Panc1 (cell line): Measurements from ENCODE around the gene TMOD4. TPM values are rescaled to one million over a fixed set of nuclear protein-coding genes. Genes with fewer than 3 reads are reported as not detected.
A peak's percentile ranks its signal among the peaks of the same experiment; 100 is the strongest.

ENCODE experiments used
- ATAC-seq: fragments of 200-7000 bp; cut with Tn5 transposase; 2 replicates; pipeline ENCODE4 v1.9.1; 2020; ENCODE audit warnings: mild to moderate bottlenecking, moderate library complexity
- BruUV-seq: library from RNA; stranded (reverse); fragments of 400-500 nt; replicated peaks from 2 replicates; lab custom pipeline; 2021; lab: Mats Ljungman, UMichigan
- CTCF ChIA-PET: fragments of 300-600 bp; sonication (Branson Sonifier 250); formaldehyde crosslinking; loops from one replicate; lab custom pipeline; 2022; ENCODE audit warnings: antibody characterized with exemption; lab: Charles Lee
- POLR2A ChIA-PET: fragments of 300-600 bp; sonication (Branson Sonifier 250); formaldehyde crosslinking; loops from one replicate; lab custom pipeline; 2022; ENCODE audit warnings: antibody characterized with exemption; lab: Charles Lee
- DNase-seq: peaks from one replicate; pipeline ENCODE4 v3.0.0-alpha.2; 2010; ENCODE audit warnings: low read depth, low spot score
- H3K27ac ChIP-seq: 2 replicates; pipeline ENCODE4 v1.5.1; 2011; ENCODE audit warnings: mild to moderate bottlenecking, low read length, inconsistent platforms
- H3K27me3 ChIP-seq: fragments of 200-500 bp; sonication (Bioruptor generic); 2 replicates; pipeline ENCODE4 v1.6.0; 2014; ENCODE audit warnings: low read length, inconsistent platforms; ENCODE audit not compliant: control insufficient read depth, insufficient read depth
- H3K36me3 ChIP-seq: fragments of 200-500 bp; sonication (Bioruptor generic); 2 replicates; pipeline ENCODE4 v1.5.1; 2014; ENCODE audit warnings: inconsistent platforms, mild to moderate bottlenecking, low read length, moderate library complexity; ENCODE audit not compliant: control insufficient read depth, insufficient read depth
- H3K4me1 ChIP-seq: 2 replicates; pipeline ENCODE4 v1.5.1; 2011; ENCODE audit warnings: inconsistent platforms, mild to moderate bottlenecking, low read length, moderate library complexity; ENCODE audit not compliant: control insufficient read depth, insufficient read depth
- H3K4me3 ChIP-seq, 2 experiments: 2 replicates each; pipeline ENCODE4 v1.5.1; 2011 to 2012; ENCODE audit warnings: low read depth in 2 of 2, low read length in 2 of 2, mild to moderate bottlenecking in 2 of 2, inconsistent platforms in 1 of 2, moderate library complexity in 1 of 2
- H3K9me3 ChIP-seq: fragments of 200-500 bp; sonication (Bioruptor generic); 2 replicates; pipeline ENCODE4 v1.5.1; 2014; ENCODE audit warnings: low read depth, mild to moderate bottlenecking, inconsistent platforms, low read length, moderate library complexity; ENCODE audit not compliant: control insufficient read depth, insufficient read depth
- POLR2AphosphoS5 ChIP-seq: IDR thresholded peaks from 2 replicates; pipeline ENCODE4 v1.6.1; 2012; ENCODE audit warnings: mild to moderate bottlenecking, low read depth, low read length, moderate library complexity
- SIN3A ChIP-seq: IDR thresholded peaks from 2 replicates; pipeline ENCODE4 v1.6.1; 2012; ENCODE audit warnings: low read depth, mild to moderate bottlenecking, low read length, moderate library complexity, borderline replicate concordance; ENCODE audit not compliant: insufficient read depth
- TCF7L2 ChIP-seq: IDR thresholded peaks from 2 replicates; pipeline ENCODE4 v1.6.1; 2011; ENCODE audit warnings: mild to moderate bottlenecking, low read depth, low read length, inconsistent platforms
- in situ Hi-C: cut with HindIII; loops from 2 replicates; pipeline ENCODE4 v1.10.0; 2016; ENCODE audit warnings: low sequenced_read_pairs, low pct_unique_long_range_greater_than_20kb
- intact Hi-C: fragments of 100-400 bp; cut with micrococcal nuclease; formaldehyde crosslinking; loops from one replicate; pipeline ENCODE4 v1.10.0; 2022; ENCODE audit not compliant: unreplicated experiment
- total RNA-seq: library from RNA; stranded (reverse); gene quantifications from one replicate; pipeline ENCODE4 v1.2.1, GENCODE V29; 2021; ENCODE audit not compliant: unreplicated experiment
- TF ChIP-seq, protein P1 (sequence below), 2 experiments: IDR thresholded peaks; 2 replicates each; pipeline ENCODE4 v1.6.1; 2011 to 2012; ENCODE audit warnings: low read depth in 2 of 2, control low read depth in 1 of 2, low read length in 1 of 2, mild to moderate bottlenecking in 1 of 2, moderate library complexity in 1 of 2; ENCODE audit not compliant: insufficient read depth in 1 of 2
- TF ChIP-seq, protein P2 (sequence below): fragments of 450-650 bp; IDR thresholded peaks from 2 replicates; pipeline ENCODE4 v1.5.1; 2017; ENCODE audit warnings: mild to moderate bottlenecking

The TMOD4 gene
- total RNA-seq, 1 experiment from 2014 or later = 0.80 TPM

DNA sequence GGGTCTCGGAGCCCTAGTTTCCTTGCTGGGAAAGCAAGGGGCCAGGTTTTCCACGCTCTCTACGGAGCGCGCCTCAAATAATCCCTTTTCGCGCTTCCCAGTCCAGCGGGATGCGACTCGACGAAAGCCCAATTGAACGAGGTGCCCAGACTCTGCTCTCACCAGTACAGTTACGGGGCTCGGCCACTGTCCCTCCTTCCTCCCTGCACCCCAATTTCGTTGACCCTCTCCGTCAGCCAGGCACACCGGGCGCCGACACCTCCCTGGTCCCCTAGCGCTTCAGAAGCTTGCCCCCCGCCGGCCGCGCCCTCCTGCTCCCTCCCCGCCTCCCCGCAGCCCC lies 29.7 kb downstream of the TMOD4 start:
- DNase-seq (no peak), ATAC-seq (peak; percentile 7)
- ChIA-PET CTCF (no interaction called here), POLR2A (no interaction called here)
- TF ChIP-seq, protein P1, sequence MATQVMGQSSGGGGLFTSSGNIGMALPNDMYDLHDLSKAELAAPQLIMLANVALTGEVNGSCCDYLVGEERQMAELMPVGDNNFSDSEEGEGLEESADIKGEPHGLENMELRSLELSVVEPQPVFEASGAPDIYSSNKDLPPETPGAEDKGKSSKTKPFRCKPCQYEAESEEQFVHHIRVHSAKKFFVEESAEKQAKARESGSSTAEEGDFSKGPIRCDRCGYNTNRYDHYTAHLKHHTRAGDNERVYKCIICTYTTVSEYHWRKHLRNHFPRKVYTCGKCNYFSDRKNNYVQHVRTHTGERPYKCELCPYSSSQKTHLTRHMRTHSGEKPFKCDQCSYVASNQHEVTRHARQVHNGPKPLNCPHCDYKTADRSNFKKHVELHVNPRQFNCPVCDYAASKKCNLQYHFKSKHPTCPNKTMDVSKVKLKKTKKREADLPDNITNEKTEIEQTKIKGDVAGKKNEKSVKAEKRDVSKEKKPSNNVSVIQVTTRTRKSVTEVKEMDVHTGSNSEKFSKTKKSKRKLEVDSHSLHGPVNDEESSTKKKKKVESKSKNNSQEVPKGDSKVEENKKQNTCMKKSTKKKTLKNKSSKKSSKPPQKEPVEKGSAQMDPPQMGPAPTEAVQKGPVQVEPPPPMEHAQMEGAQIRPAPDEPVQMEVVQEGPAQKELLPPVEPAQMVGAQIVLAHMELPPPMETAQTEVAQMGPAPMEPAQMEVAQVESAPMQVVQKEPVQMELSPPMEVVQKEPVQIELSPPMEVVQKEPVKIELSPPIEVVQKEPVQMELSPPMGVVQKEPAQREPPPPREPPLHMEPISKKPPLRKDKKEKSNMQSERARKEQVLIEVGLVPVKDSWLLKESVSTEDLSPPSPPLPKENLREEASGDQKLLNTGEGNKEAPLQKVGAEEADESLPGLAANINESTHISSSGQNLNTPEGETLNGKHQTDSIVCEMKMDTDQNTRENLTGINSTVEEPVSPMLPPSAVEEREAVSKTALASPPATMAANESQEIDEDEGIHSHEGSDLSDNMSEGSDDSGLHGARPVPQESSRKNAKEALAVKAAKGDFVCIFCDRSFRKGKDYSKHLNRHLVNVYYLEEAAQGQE (IDR thresholded peaks at IDR 0.05; ENCODE audit: insufficient read depth in 1 of 2, low read depth in 2 of 2, low read length in 1 of 2) = no peak
- TF ChIP-seq TCF7L2 (no peak), POLR2AphosphoS5 (no peak), SIN3A (no peak)
- TF ChIP-seq, protein P2, sequence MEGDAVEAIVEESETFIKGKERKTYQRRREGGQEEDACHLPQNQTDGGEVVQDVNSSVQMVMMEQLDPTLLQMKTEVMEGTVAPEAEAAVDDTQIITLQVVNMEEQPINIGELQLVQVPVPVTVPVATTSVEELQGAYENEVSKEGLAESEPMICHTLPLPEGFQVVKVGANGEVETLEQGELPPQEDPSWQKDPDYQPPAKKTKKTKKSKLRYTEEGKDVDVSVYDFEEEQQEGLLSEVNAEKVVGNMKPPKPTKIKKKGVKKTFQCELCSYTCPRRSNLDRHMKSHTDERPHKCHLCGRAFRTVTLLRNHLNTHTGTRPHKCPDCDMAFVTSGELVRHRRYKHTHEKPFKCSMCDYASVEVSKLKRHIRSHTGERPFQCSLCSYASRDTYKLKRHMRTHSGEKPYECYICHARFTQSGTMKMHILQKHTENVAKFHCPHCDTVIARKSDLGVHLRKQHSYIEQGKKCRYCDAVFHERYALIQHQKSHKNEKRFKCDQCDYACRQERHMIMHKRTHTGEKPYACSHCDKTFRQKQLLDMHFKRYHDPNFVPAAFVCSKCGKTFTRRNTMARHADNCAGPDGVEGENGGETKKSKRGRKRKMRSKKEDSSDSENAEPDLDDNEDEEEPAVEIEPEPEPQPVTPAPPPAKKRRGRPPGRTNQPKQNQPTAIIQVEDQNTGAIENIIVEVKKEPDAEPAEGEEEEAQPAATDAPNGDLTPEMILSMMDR = no peak
- H3K9me3 ChIP-seq = no peaks in the 10 kb centered on the region
- H3K27me3 ChIP-seq = no peaks in the 10 kb centered on the region
- no TSS peak for BruUV-seq
- H3K36me3 ChIP-seq = no peaks in the 10 kb centered on the region
- peaks cover 7% of the 10 kb centered on the region; the same call in 1 of the 2 replicates for H3K4me1 ChIP-seq
- no peak overlapping the region for H3K27ac ChIP-seq
- peak overlapping the region; percentile 69 to 82 for H3K4me3 ChIP-seq
- in situ Hi-C loops = no loop called here
- intact Hi-C loops = no loop called here

DNA sequence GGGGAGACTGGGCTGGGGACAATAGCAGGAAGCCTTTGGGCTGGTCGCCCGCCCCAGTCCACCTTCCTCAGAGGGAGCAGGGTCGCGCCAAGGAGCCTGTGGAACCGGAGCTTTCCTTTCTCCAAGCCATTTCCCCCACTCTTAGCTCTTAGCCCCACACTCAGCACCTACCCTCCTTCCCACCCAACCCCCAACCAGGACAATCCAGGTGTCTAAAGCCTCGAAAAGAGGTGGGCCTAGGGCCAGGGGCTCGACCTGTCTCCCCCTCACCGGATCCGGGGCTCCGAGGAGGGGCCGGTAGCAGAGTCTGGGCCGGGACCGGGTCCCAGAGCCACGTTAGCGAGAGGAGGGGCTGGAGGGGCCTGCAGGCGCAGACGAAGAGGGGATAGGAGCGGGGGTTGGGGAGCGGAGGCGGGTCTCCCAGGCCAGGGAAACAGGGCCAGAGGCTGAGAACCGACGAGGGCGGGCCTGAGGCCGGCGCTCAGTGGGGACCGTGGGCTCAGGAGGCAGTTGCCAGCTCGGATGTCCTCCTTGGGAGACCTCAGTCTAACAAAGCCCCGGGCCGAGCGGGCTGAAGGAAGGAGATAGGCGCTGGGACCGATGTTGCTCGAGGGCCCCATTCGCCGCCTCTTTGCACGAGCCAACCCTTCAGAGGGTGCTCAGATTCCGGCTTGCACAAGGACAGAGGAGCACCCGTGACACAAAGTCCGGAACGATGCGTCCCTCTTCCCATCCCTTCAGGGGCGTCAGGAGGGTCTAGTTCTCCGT lies 30.3 kb downstream of the TMOD4 start:
- intact Hi-C loops (no loop called here), in situ Hi-C loops (no loop called here)
- H3K36me3 ChIP-seq = no peaks in the 10 kb centered on the region
- no peak for DNase-seq
- H3K27ac ChIP-seq = no peak overlapping the region
- H3K4me1 ChIP-seq = peaks cover 7% of the 10 kb centered on the region; the same call in 1 of the 2 replicates
- no peaks in the 10 kb centered on the region for H3K27me3 ChIP-seq
- no peak; the same call in 1 of the 2 replicates for ATAC-seq
- CTCF ChIA-PET = interaction anchor here (0.6 to 0.9 kb wide), 2 partner anchors 46 to 58 kb away, joined by 6 to 9 read pairs; no protein-coding TSS in a partner anchor
- H3K9me3 ChIP-seq = no peaks in the 10 kb centered on the region
- no TSS peak for BruUV-seq
- POLR2A ChIA-PET = no interaction called here
- peak overlapping the region; percentile 69 to 82 for H3K4me3 ChIP-seq
- TF ChIP-seq POLR2AphosphoS5 (no peak), TCF7L2 (no peak), SIN3A (no peak)
- TF ChIP-seq, protein P1 (IDR thresholded peaks at IDR 0.05; ENCODE audit: insufficient read depth in 1 of 2, low read depth in 2 of 2, low read length in 1 of 2) = no peak
- TF ChIP-seq, protein P2 = no peak
